K562 (cell line): ENCODE measurements around the gene RFESD. TPM values are rescaled to one million over a fixed set of nuclear protein-coding genes. Genes with fewer than 3 reads are reported as not detected.

Experiments used
- ATAC-seq: fragments of 200-7000 bp; cut with Tn5 transposase; 3 replicates; pipeline ENCODE4 v1.9.1; 2020; ENCODE audit warnings: moderate library complexity
- BruUV-seq: library from RNA; stranded (reverse); fragments of 400-500 nt; replicated peaks from 2 replicates; lab custom pipeline; 2021; lab: Mats Ljungman, UMichigan
- CTCF ChIA-PET: fragments of 300-600 bp; formaldehyde crosslinking; extraction: SDS; loops from one replicate; lab custom pipeline; 2021; ENCODE audit warnings: low intra/inter-chr PET ratio; lab: Yijun Ruan, JAX
- POLR2A ChIA-PET: fragments of 300-600, 350-650 bp; sonication (Branson Sonifier 250); formaldehyde crosslinking; extraction: SDS; loops from one replicate; lab custom pipeline; 2021; ENCODE audit warnings: antibody characterized with exemption, inconsistent platforms; lab: Yijun Ruan, JAX
- DNase-seq, 4 experiments: peaks; one replicate each; pipeline versions ENCODE4 v3.0.0 to v3.0.0-alpha.2; 2011 to 2018; ENCODE audit warnings: low spot score in 3 of 4, mixed read lengths in 3 of 4; ENCODE audit errors: extremely low read depth in 1 of 4
- FAIRE-seq: peaks from 2 replicates; lab custom pipeline; 2011; peaks lifted over from hg19 to GRCh38; lab: Jason Lieb, UNC
- H2AFZ ChIP-seq: 2 replicates; pipeline ENCODE4 v1.6.0; 2011; ENCODE audit warnings: low read depth, low read length, control low read depth, inconsistent platforms
- H3K27ac ChIP-seq: fragments of 200-600 bp; 3 replicates; pipeline ENCODE4 v1.8.0; 2011; ENCODE audit warnings: low read depth, mild to moderate bottlenecking, control low read depth, inconsistent platforms, low read length, moderate library complexity, mixed read lengths; ENCODE audit errors: extremely low read depth
- H3K27me3 ChIP-seq, 2 experiments: fragments of 300-600 bp in 1 of 2; 2 replicates in 1 of 2; 3 replicates in 1 of 2; pipeline versions ENCODE4 v1.6.0 to v1.8.0; 2011; ENCODE audit warnings: inconsistent platforms in 2 of 2, low read length in 2 of 2, mild to moderate bottlenecking in 1 of 2, mixed read lengths in 1 of 2, moderate library complexity in 1 of 2; ENCODE audit not compliant: control insufficient read depth in 2 of 2, insufficient read depth in 2 of 2
- H3K36me3 ChIP-seq: fragments of 300-600 bp; 3 replicates; pipeline ENCODE4 v1.8.0; 2011; ENCODE audit warnings: mild to moderate bottlenecking, low read length, inconsistent platforms; ENCODE audit not compliant: control insufficient read depth, insufficient read depth
- H3K4me1 ChIP-seq, 2 experiments: fragments of 200-600 bp in 1 of 2; replicated peaks in 1 of 2; 2 replicates in 1 of 2; 3 replicates in 1 of 2; pipeline versions ENCODE4 v1.5.1 to v1.8.0; 2011; ENCODE audit warnings: inconsistent platforms in 2 of 2, low read length in 2 of 2, mild to moderate bottlenecking in 1 of 2, mixed read lengths in 1 of 2, moderate library complexity in 1 of 2; ENCODE audit not compliant: control insufficient read depth in 2 of 2, insufficient read depth in 2 of 2
- H3K4me2 ChIP-seq: 2 replicates; pipeline ENCODE4 v1.6.1; 2011; ENCODE audit warnings: low read length, control low read depth, inconsistent platforms, mixed read lengths; ENCODE audit not compliant: insufficient read depth
- H3K4me3 ChIP-seq: fragments of 200-600 bp; sonication (generic), shearing (Covaris generic); 2 replicates; pipeline ENCODE4 v1.5.1; 2016; ENCODE audit warnings: control low read depth, inconsistent platforms
- H3K79me2 ChIP-seq: fragments of 200-600 bp; 3 replicates; pipeline ENCODE4 v1.8.0; 2011; ENCODE audit warnings: low read length, inconsistent platforms; ENCODE audit not compliant: control insufficient read depth, insufficient read depth
- H3K9ac ChIP-seq, 2 experiments: 2 replicates each; pipeline versions ENCODE4 v1.6.0 to v1.6.1; 2011; ENCODE audit warnings: low read depth in 2 of 2, low read length in 2 of 2, control low read depth in 1 of 2, inconsistent platforms in 1 of 2, mild to moderate bottlenecking in 1 of 2, mixed read lengths in 1 of 2; ENCODE audit not compliant: insufficient read depth in 1 of 2
- H3K9me1 ChIP-seq: one replicate; pipeline ENCODE4 v1.6.0; 2011; ENCODE audit warnings: inconsistent platforms, mild to moderate bottlenecking, low read length, moderate library complexity; ENCODE audit not compliant: control insufficient read depth, insufficient read depth
- H3K9me3 ChIP-seq: replicated peaks from 2 replicates; pipeline ENCODE4 v1.5.1; 2011; ENCODE audit warnings: low read depth, low read length, inconsistent platforms; ENCODE audit not compliant: control insufficient read depth, insufficient read depth
- H4K20me1 ChIP-seq: replicated peaks from 2 replicates; pipeline ENCODE4 v1.6.1; 2011; ENCODE audit warnings: low read length, inconsistent platforms, mixed read lengths; ENCODE audit not compliant: control insufficient read depth, insufficient read depth
- DACH1 ChIP-seq: fragments of 450-650 bp; IDR thresholded peaks from 2 replicates; pipeline ENCODE4 v1.6.1; 2018; ENCODE audit not compliant: partially characterized antibody
- GATAD2A ChIP-seq: fragments of 450-650 bp; IDR thresholded peaks from 2 replicates; pipeline ENCODE4 v1.6.1; 2017
- KAT2B ChIP-seq: IDR thresholded peaks from one replicate; pipeline ENCODE4 v1.6.1; 2012; ENCODE audit warnings: low read depth, mild to moderate bottlenecking, control low read depth, inconsistent platforms, low read length, moderate library complexity
- NFATC3 ChIP-seq: fragments of 450-650 bp; IDR thresholded peaks from 2 replicates; pipeline ENCODE4 v1.6.1; 2017; ENCODE audit warnings: mild to moderate bottlenecking
- SLC30A9 ChIP-seq: fragments of 250-450 bp; sonication (Bioruptor Pico); IDR thresholded peaks from 2 replicates; pipeline ENCODE4 v1.8.0; 2022; ENCODE audit warnings: mild to moderate bottlenecking, moderate library complexity
- SMARCA5 ChIP-seq: fragments of 450-650 bp; IDR thresholded peaks from 2 replicates; pipeline ENCODE4 v1.6.1; 2016
- STAT6 ChIP-seq: sonication (generic); formaldehyde crosslinking; IDR thresholded peaks from 2 replicates; pipeline ENCODE4 v1.8.1; 2023; ENCODE audit warnings: mild to moderate bottlenecking, missing genetic modification reagents
- ZBTB5 ChIP-seq: fragments of 450-650 bp; IDR thresholded peaks from 2 replicates; pipeline ENCODE4 v1.6.1; 2017; ENCODE audit warnings: antibody characterized with exemption
- ZNF316 ChIP-seq: fragments of 450-650 bp; IDR thresholded peaks from 2 replicates; pipeline ENCODE4 v1.6.1; 2016
- WGBS: fragments of 100-300 bp; shearing (Covaris generic); methylation state at CpG from one replicate; pipeline ENCODE4 v1.1.6; 2016; ENCODE audit warnings: low coverage, mixed read lengths; ENCODE audit not compliant: insufficient coverage; ENCODE audit errors: missing lambda C conversion rate; 5-methylcytosine and 5-hydroxymethylcytosine counted together
- in situ Hi-C: fragments of 300-500 bp; cut with MboI; formaldehyde crosslinking; loops from 4 replicates; pipeline ENCODE4 v1.15.0; 2018; ENCODE audit warnings: inconsistent platforms, mixed read lengths
- intact Hi-C: fragments of 100-400 bp; cut with micrococcal nuclease; formaldehyde crosslinking; loops from 2 replicates; pipeline ENCODE4 v1.14.2; 2022
- polyA plus RNA-seq, 8 experiments: library from polyadenylated mRNA; depleted of rRNA in 4 of 8; stranded (reverse) in 5 of 8; unstranded in 3 of 8; fragments of >200 nt; fragmentation: Nextera tagmentation in 2 of 8; fragmentation: Illumina TruSeq in 1 of 8; extraction: Ambion mirVana in 2 of 8; extraction: Trizol in 1 of 8; gene quantifications; 2 replicates each; pipeline versions ENCODE4 v1.2.1 to v1.2.3, GENCODE V29; 2011 to 2014; ENCODE audit warnings: inconsistent platforms in 1 of 8, missing spikeins in 1 of 8
- total RNA-seq, 7 experiments: library from RNA; depleted of rRNA in 6 of 7; stranded (reverse); fragments of >200 nt in 6 of 7; fragmentation: Illumina TruSeq in 2 of 7; extraction: Trizol in 2 of 7; gene quantifications; 2 replicates each; pipeline versions ENCODE4 v1.2.1 to v1.2.3, GENCODE V29; 2011 to 2021; ENCODE audit warnings: low replicate concordance in 1 of 7

Gene RFESD
- total and polyA plus RNA-seq, 9 of the 15 experiments (the other 6 are each of a cell fraction or from before 2014, with no cell fraction given), result 62.3 to 600 (median 140) TPM

- POLR2A ChIA-PET, result interaction anchor here (0.6 kb wide), 2 partner anchors 12 to 107 kb away, joined by 3 read pairs; no protein-coding TSS in a partner anchor
- TF ChIP-seq ZNF316 (peak; percentile 61), DACH1 (peak; percentile 31), GATAD2A (0 out of 2 replicates have a peak, but pooled peaks have one; percentile 13), KAT2B (no peak), SMARCA5 (no peak), NFATC3 (no peak), STAT6 (CRISPR knock-in tag) (no peak), ZBTB5 (0 out of 2 replicates have a peak, but pooled peaks have one; percentile 19), SLC30A9 (CRISPR knock-in tag) (no peak)
Measured at GRCh38 chr5:95707055-95707454, 60.5 kb downstream of the RFESD start.

More at GRCh38 chr5:95707055-95707454, 60.5 kb downstream of the RFESD start:
- 12% methylated on average over 9 of the region's 9 CpGs for WGBS
- CTCF ChIA-PET, result no interaction called here
- H3K4me1 ChIP-seq, result peaks cover 13 to 28% of the 10 kb centered on the region in 2 experiments
- no TSS peak for BruUV-seq
- ATAC-seq (no peak), FAIRE-seq (no peak), DNase-seq (no peak)
- intact Hi-C loops (no loop called here), in situ Hi-C loops (no loop called here)
- no peaks in the 10 kb centered on the region for H3K27me3 ChIP-seq
- H3K9ac ChIP-seq, result peak overlapping the region; percentile 33 to 56; a peak in 3 of 4 replicates
- no peaks in the 10 kb centered on the region for H3K9me3 ChIP-seq
- peak overlapping the region; percentile 42 for H3K4me2 ChIP-seq
- H3K9me1 ChIP-seq, result no peaks in the 10 kb centered on the region
- no peaks in the 10 kb centered on the region; the same call in 2 of the 3 replicates for H3K36me3 ChIP-seq
- H2AFZ ChIP-seq, result peak overlapping the region; percentile 67
- H3K27ac ChIP-seq, result peak overlapping the region; percentile 47; the same call in 2 of the 3 replicates
- H3K79me2 ChIP-seq, result peaks cover 10% of the 10 kb centered on the region; the same call in 1 of the 3 replicates
- no peaks in the 10 kb centered on the region for H4K20me1 ChIP-seq
- 0 out of 2 replicates have a peak overlapping the region, but pooled peaks have one; percentile 0 for H3K4me3 ChIP-seq
